Measurements from ENCODE around the gene HRH2. TPM values are rescaled to one million over a fixed set of nuclear protein-coding genes. Genes with fewer than 3 reads are reported as not detected.

HRH2 gene
- polyA plus RNA-seq, 1 donor (not counting 4 experiments of a cell fraction or from before 2014, with no cell fraction given), result not detected

DNA sequence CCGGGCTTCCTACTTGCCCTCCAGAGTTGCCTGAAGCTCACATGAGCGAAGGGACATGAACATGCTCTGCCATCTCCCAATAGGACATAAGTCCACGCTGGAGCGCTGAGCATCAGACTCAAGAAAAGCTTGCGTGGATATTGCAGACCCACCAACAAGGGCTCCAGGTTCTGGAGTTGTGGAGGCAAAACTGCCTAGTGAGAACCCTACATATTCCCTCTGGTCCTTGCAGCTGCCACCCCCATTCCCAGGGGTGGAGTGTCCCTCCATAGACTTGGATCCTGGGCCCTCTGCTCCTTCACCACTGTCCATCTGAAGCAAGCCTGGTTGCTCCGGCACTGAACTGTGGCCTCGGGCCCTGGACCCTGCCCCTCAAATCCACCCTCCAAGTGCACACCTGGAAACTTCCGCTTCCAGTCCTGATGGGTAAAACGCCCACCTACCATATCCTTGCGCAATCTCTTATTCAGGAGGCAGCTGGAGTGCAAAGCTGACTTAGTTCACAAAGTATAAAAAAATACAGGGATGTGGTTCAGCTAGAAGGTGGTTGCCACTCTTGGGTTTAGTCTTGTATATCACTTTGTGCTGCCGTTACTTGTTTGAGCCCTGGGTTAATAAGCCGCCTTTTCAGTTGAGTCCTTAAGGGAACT is 28.0 kb downstream of the HRH2 start:
- DNase-seq (ENCODE audit: low read depth, low spot score) (no peak), FAIRE-seq (no peak)
- Histone ChIP-seq H3K4me1 (ENCODE audit: control insufficient read depth, extremely low read depth, insufficient read depth, low read length) (no peaks in the 10 kb centered on the region), H3K4me2 (ENCODE audit: control insufficient read depth, extremely low read depth, insufficient read depth, low read depth, low read length) (no peak overlapping the region), H3K27me3 (ENCODE audit: control insufficient read depth, extremely low read depth, insufficient read depth, low read length) (peaks cover 30% of the 10 kb centered on the region), H3K79me2 (ENCODE audit: control insufficient read depth, insufficient read depth, low read length) (no peaks in the 10 kb centered on the region), H3K9me1 (ENCODE audit: control insufficient read depth, extremely low read depth, insufficient read depth, low read length) (no peaks in the 10 kb centered on the region), H3K9ac (ENCODE audit: control insufficient read depth, extremely low read depth, insufficient read depth, low read length) (no peak overlapping the region), H4K20me1 (ENCODE audit: control insufficient read depth, extremely low read depth, insufficient read depth, low read length) (no peaks in the 10 kb centered on the region), H2AFZ (ENCODE audit: control insufficient read depth, low read length) (no peak overlapping the region), H3K9me3 (ENCODE audit: control insufficient read depth, low read depth, low read length) (no peaks in the 10 kb centered on the region), H3K4me3 (ENCODE audit: control insufficient read depth in 2 of 3, extremely low read depth in 1 of 3, insufficient read depth in 2 of 3, low read depth in 1 of 3, low read length in 3 of 3) (no peak overlapping the region), H3K27ac (ENCODE audit: control insufficient read depth, insufficient read depth, low read length) (no peak overlapping the region), H3K36me3 (ENCODE audit: control insufficient read depth in 2 of 2, extremely low read depth in 1 of 2, insufficient read depth in 2 of 2, low read length in 2 of 2) (no peaks in the 10 kb centered on the region)
- TF ChIP-seq CTCF (optimal IDR thresholded peaks at IDR 0.05 in 1 of 3, IDR thresholded peaks at IDR 0.05 in 1 of 3, conservative IDR thresholded peaks at IDR 0.05 in 1 of 3; ENCODE audit: extremely low read depth in 1 of 3, insufficient read depth in 2 of 3, low read length in 3 of 3) (no peak), EZH2 (IDR thresholded peaks at IDR 0.05; ENCODE audit: low read length) (no peak)
- dilution Hi-C loops (cut with MboI; ENCODE audit: extremely low pct_ligation_motif_present, low sequenced_read_pairs), result no loop called here

GRCh38 chr5:175686396-175686795 is 28.5 kb downstream of the HRH2 start:
- H3K9me1 ChIP-seq (ENCODE audit: control insufficient read depth, extremely low read depth, insufficient read depth, low read length), result no peaks in the 10 kb centered on the region
- no peaks in the 10 kb centered on the region for H3K79me2 ChIP-seq (ENCODE audit: control insufficient read depth, insufficient read depth, low read length)
- H3K4me2 ChIP-seq (ENCODE audit: control insufficient read depth, extremely low read depth, insufficient read depth, low read depth, low read length), result no peak overlapping the region
- dilution Hi-C loops (cut with MboI; ENCODE audit: extremely low pct_ligation_motif_present, low sequenced_read_pairs), result no loop called here
- no peaks in the 10 kb centered on the region for H4K20me1 ChIP-seq (ENCODE audit: control insufficient read depth, extremely low read depth, insufficient read depth, low read length)
- H3K9ac ChIP-seq (ENCODE audit: control insufficient read depth, extremely low read depth, insufficient read depth, low read length), result no peak overlapping the region
- no peaks in the 10 kb centered on the region for H3K36me3 ChIP-seq (ENCODE audit: control insufficient read depth in 2 of 2, extremely low read depth in 1 of 2, insufficient read depth in 2 of 2, low read length in 2 of 2)
- H3K4me3 ChIP-seq (ENCODE audit: control insufficient read depth in 2 of 3, extremely low read depth in 1 of 3, insufficient read depth in 2 of 3, low read depth in 1 of 3, low read length in 3 of 3), result no peak overlapping the region
- no peak overlapping the region for H2AFZ ChIP-seq (ENCODE audit: control insufficient read depth, low read length)
- H3K4me1 ChIP-seq (ENCODE audit: control insufficient read depth, extremely low read depth, insufficient read depth, low read length), result no peaks in the 10 kb centered on the region
- DNase-seq (ENCODE audit: low read depth, low spot score), result no peak
- peaks cover 25% of the 10 kb centered on the region for H3K27me3 ChIP-seq (ENCODE audit: control insufficient read depth, extremely low read depth, insufficient read depth, low read length)
- H3K9me3 ChIP-seq (ENCODE audit: control insufficient read depth, low read depth, low read length), result no peaks in the 10 kb centered on the region
- FAIRE-seq, result no peak
- TF ChIP-seq EZH2 (IDR thresholded peaks at IDR 0.05; ENCODE audit: low read length) (no peak), CTCF (optimal IDR thresholded peaks at IDR 0.05 in 1 of 3, IDR thresholded peaks at IDR 0.05 in 1 of 3, conservative IDR thresholded peaks at IDR 0.05 in 1 of 3; ENCODE audit: extremely low read depth in 1 of 3, insufficient read depth in 2 of 3, low read length in 3 of 3) (no peak)
- H3K27ac ChIP-seq (ENCODE audit: control insufficient read depth, insufficient read depth, low read length), result no peak overlapping the region
